PC-3 (cell line): Measurements from ENCODE around the gene UBAC2.

Experiments
- EZH2phosphoT487 ChIP-seq: fragments of 300-600 bp; sonication (generic); IDR thresholded peaks from 2 replicates; pipeline ENCODE4 v1.6.1; 2018; ENCODE audit warnings: mild to moderate bottlenecking, antibody characterized with exemption, low read length, borderline replicate concordance
- TF ChIP-seq, protein P1 (sequence below): fragments of 300-600 bp; sonication (generic); conservative IDR thresholded peaks from 2 replicates; pipeline ENCODE4 v1.5.1; 2017; ENCODE audit warnings: antibody characterized with exemption, low read depth, mild to moderate bottlenecking, low read length

DNA sequence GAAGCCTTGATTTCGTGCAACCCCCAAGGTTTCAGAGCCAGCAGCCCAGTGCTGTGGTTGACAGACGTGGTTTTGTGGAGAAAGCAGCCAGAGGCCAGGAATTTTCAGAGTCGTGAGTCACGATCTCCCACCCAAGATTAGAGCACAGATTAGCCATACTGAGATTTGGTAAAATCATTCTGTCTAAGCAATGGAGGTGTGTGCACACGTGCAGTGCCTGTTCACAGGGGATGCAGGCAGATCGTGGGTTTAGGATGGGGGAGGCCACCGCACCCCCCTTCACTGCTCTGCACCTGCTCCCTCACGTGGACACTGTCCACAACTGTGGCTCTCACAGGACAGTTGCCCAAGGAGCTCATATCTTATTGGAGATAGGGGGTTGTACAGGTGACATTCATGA, 153.2 kb downstream of the UBAC2 start:
- TF ChIP-seq, protein P1, sequence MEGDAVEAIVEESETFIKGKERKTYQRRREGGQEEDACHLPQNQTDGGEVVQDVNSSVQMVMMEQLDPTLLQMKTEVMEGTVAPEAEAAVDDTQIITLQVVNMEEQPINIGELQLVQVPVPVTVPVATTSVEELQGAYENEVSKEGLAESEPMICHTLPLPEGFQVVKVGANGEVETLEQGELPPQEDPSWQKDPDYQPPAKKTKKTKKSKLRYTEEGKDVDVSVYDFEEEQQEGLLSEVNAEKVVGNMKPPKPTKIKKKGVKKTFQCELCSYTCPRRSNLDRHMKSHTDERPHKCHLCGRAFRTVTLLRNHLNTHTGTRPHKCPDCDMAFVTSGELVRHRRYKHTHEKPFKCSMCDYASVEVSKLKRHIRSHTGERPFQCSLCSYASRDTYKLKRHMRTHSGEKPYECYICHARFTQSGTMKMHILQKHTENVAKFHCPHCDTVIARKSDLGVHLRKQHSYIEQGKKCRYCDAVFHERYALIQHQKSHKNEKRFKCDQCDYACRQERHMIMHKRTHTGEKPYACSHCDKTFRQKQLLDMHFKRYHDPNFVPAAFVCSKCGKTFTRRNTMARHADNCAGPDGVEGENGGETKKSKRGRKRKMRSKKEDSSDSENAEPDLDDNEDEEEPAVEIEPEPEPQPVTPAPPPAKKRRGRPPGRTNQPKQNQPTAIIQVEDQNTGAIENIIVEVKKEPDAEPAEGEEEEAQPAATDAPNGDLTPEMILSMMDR = no peak
- no peak for TF ChIP-seq EZH2phosphoT487
